HG03457 (cell line): ENCODE data around the gene ZNF226.
"Not testable (repeated sequence)": the region's sequence is repeated elsewhere in the genome, so short reads cannot be mapped to it uniquely, and the experiment has no call there.

Source experiments
- ATAC-seq: cut with Tn5 transposase; IDR thresholded peaks from one replicate; pipeline ENCODE4 v1.9.1; 2021; ENCODE audit warnings: moderate number of reproducible peaks; ENCODE audit not compliant: unreplicated experiment

Gene ZNF226

GRCh38 chr19:44164673-44165512, at the start of gene ZNF226:
TSS of gene ZNF226 (plus strand) at chr19:44165100. CDS start at chr19:44170081, 4,981 bp downstream.
- peak; percentile 66 for ATAC-seq

- ATAC-seq: not testable (repeated sequence)
These were observed 43.7 kb upstream of the ZNF226 start for GRCh38 chr19:44121162-44121561.

- no peak for ATAC-seq
These were observed 32.9 kb upstream of the ZNF226 start for GRCh38 chr19:44131955-44132354.

GRCh38 chr19:44141191-44142058, 23.5 kb upstream of the ZNF226 start, which contains the start of gene ZNF234:
TSS of gene ZNF234 (plus strand) at chr19:44141554. CDS start at chr19:44144633, 3,079 bp downstream.
- no peak for ATAC-seq

GRCh38 chr19:44142059-44142433, 22.9 kb upstream of the ZNF226 start:
- ATAC-seq: no peak

GRCh38 chr19:44149776-44150175, 15.1 kb upstream of the ZNF226 start:
- ATAC-seq: no peak

GRCh38 chr19:44151491-44151890, 13.4 kb upstream of the ZNF226 start:
- ATAC-seq: no peak

- ATAC-seq: no peak
These were observed 8.4 kb upstream of the ZNF226 start for GRCh38 chr19:44156475-44156874.

- ATAC-seq: no peak
These were observed 1.1 kb upstream of the ZNF226 start for GRCh38 chr19:44163789-44164188.

- ATAC-seq: no peak
These were observed 600 bp upstream of the ZNF226 start for GRCh38 chr19:44164327-44164672.

GRCh38 chr19:44170660-44171059, 5.8 kb downstream of the ZNF226 start:
- ATAC-seq: not testable (repeated sequence)

- ATAC-seq: no peak
These were observed 11.7 kb downstream of the ZNF226 start for GRCh38 chr19:44176590-44176989.

GRCh38 chr19:44180968-44181367, 16.1 kb downstream of the ZNF226 start:
- ATAC-seq: no peak

- no peak for ATAC-seq
These were observed 17.2 kb downstream of the ZNF226 start for GRCh38 chr19:44182145-44182544.

- ATAC-seq: no peak
These were observed 25.1 kb downstream of the ZNF226 start for GRCh38 chr19:44190020-44190419.

GRCh38 chr19:44192127-44192526, 27.2 kb downstream of the ZNF226 start:
- no peak for ATAC-seq

GRCh38 chr19:44196772-44197171, 31.9 kb downstream of the ZNF226 start:
- ATAC-seq: no peak

GRCh38 chr19:44202470-44202869, 37.6 kb downstream of the ZNF226 start:
- ATAC-seq: no peak

- ATAC-seq: no peak
These were observed 38.1 kb downstream of the ZNF226 start for GRCh38 chr19:44202974-44203373.

GRCh38 chr19:44203877-44204276, 39.0 kb downstream of the ZNF226 start:
- not testable (repeated sequence) for ATAC-seq

- ATAC-seq: no peak
These were observed 39.9 kb downstream of the ZNF226 start for GRCh38 chr19:44204772-44205171.
